HG02840 (cell line): ENCODE measurements around the gene CEP131.
"Not testable (repeated sequence)": the region's sequence is repeated elsewhere in the genome, so short reads cannot be mapped to it uniquely, and the experiment has no call there.

ENCODE experiments used
- ATAC-seq: cut with Tn5 transposase; IDR thresholded peaks from one replicate; pipeline ENCODE4 v1.9.1; 2021; ENCODE audit warnings: mild to moderate bottlenecking, moderate library complexity, moderate number of reproducible peaks; ENCODE audit not compliant: unreplicated experiment, low FRiP score

The CEP131 gene

GRCh38 chr17:81228834-81229665, 6.3 kb upstream of the CEP131 start:
- ATAC-seq: no peak

DNA sequence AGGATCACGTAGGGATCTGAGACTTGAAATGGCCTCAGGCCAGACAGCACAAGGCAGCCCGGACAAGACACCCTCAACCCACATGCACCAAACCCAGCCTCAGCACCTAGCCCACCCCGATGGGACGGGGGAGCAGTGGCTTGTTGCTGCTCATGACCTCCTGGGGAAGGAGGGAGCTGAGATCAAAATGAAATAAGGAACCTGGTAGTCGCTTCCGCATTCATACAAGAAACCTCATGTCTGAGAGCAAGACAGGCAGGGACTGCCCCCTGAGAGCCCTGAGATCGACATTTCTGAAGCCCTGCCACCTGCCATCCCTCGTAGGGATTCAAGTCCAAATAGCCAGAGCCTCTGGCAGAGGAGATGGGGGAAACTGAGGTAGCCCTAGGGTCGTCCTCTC, 5.7 kb upstream of the CEP131 start:
- no peak for ATAC-seq

- ATAC-seq: not testable (repeated sequence)
Measured at GRCh38 chr17:81227630-81228029, 4.9 kb upstream of the CEP131 start.

GRCh38 chr17:81223762-81224130, 981 bp upstream of the CEP131 start:
- no peak for ATAC-seq

DNA sequence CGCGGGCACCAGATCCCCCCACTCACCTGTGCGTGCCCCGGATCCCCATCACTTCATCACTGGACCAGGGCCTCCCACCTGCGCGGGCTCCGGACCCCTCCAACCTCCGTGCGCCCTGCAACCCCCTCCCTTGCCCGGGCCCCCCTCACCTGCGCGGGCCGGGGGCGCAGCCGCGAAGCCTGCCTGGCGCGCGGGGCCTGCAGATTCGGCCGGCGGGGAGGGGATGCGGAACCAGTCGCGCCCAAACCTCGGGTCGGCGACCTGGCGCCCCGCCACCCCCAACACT, 202 bp downstream of the CEP131 start:
- ATAC-seq: no peak

- ATAC-seq: no peak
Measured at GRCh38 chr17:81221842-81222619, 734 bp downstream of the CEP131 start.

GRCh38 chr17:81221371-81221841, 1.4 kb downstream of the CEP131 start:
- no peak for ATAC-seq

DNA sequence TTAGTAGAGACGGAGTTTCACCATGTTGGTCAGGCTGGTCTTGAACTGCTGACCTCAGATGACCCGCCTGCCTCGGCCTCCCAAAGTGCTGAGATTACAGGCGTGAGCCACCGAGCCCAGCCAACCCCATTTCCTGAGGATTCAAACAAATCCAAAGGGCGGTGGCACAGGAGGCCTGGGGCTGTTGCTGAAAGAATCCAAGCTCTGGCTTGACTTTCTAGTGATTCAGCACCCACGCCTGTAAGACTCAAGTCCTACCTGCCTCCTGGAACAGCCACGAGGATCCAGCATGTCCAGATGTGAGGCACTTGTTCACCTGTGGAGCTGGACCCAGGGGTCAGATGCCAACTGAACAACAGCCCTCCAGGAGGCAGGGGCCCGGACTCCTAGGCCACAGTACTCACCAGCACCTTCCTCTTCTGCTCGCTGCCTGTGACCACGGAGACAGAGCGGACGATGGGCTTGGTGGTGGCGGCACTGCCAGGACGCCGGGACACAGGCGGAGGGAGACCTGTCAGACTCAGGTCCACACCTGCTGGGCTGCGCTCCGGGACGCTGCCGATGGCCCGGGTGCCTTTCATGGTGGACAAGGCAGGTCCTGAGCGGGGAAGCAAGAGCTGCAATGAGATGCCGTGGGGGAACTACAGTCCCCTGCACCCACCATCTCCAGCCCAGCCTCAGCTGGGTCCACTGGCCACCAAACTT, 3.1 kb downstream of the CEP131 start:
- no peak for ATAC-seq

DNA sequence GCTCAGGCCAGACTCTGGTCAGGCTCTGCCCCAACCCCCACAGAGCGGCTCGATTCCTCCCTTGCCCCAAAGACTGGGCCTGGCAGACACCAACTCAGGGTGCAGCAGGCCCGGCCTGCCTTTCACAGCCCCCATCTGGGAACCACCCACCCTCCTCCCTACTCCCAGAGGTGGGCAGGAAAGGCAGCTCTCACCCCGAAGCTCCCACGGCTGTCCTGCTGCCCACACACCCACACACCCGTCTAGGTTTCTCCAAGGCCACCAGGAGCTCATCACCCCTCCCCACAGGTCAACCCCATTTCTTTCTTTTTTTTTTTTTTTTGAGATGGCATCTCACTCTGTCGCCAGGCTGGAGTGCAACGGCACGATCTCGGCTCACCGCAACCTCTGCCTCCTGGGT, 3.8 kb downstream of the CEP131 start:
- ATAC-seq: no peak

GRCh38 chr17:81218459-81218858, 4.3 kb downstream of the CEP131 start:
- no peak for ATAC-seq

DNA sequence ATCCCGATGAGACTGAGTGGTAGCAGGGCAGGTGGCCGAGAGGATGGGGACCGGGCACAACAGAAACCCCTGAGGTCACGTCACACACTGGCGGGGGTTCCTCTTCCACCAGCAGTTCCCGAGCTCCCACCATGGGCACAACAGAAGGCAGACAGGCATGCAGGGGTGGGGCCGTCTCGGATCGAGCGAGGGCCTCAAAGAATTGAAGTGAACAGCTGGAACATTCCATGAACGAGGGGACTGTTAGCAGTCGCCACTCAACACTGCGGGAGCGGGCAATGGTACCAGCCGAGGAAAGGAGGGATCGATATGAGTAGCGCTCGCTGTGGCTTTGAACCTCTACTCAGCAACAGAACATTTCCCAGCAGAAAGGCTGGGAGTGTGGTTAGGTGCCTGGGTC, 5.3 kb downstream of the CEP131 start:
- ATAC-seq: no peak

DNA sequence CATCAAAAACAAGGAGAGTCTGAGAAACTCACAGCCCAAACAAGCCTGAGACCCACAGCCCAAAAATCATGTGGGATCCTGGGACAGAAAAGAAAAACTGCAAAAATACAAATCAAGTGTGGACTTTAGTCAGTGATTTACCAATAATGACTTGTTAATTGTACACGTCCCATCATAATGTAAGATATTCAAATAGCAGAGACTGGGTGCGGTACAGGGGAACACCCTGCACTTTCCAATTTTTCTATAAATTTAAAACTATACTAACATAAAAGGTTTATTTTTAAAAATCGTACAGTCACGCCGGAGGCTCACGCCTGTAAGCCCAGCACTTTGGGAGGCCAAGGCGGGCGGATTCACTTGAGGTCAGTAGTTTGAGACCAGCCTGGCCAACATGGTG, 8.8 kb downstream of the CEP131 start:
- no peak for ATAC-seq

- ATAC-seq: no peak
Measured at GRCh38 chr17:81212365-81212764, 10.4 kb downstream of the CEP131 start.

- ATAC-seq: no peak
Measured at GRCh38 chr17:81210868-81211267, 11.9 kb downstream of the CEP131 start.

- ATAC-seq: no peak
Measured at GRCh38 chr17:81210466-81210865, 12.3 kb downstream of the CEP131 start.

GRCh38 chr17:81209141-81209540, 13.6 kb downstream of the CEP131 start:
- ATAC-seq: no peak

- ATAC-seq: no peak
Measured at GRCh38 chr17:81208651-81209050, 14.1 kb downstream of the CEP131 start.

DNA sequence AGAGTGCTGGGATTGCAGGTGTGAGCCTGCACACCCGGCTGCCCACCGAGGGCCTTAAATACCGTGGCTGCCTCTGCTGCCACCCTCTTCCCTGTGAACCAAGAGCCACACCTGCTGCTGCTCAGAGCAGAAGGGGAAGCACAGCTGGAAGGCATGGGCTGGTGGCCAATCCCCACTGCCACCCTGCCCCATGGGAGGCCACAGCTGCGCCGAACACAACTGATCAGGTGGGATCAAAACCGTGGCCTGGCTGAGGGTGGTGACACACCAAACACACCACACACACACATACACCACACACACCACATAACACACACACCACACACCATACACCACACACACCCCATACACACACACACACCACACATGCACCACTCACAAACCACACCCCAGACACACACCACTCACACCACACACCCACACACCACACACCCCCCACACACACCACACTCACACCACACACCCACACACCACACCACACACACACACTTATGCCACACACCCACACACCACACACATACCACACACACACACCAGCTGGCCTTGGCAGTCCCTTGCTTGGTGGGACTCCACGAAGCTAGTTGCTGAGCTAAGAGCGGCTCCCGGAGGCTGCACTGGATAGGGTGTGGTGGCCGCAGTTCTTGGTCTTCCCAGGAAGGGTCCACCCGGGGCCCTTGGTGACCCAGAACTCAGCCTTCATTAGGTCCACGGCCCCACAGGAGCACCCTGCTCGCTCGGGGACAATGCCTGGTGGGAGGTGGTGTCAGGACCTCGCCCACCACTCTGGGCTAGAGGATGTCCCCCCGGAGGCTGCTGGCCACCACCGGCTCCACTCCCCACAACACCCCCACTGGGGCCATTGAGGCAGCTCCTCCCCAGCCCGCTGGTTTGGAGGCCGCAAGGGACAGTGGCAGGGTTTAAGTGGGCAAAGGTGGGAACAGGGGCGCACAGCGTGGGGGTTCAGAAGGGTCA, 14.9 kb downstream of the CEP131 start:
- no peak for ATAC-seq

DNA sequence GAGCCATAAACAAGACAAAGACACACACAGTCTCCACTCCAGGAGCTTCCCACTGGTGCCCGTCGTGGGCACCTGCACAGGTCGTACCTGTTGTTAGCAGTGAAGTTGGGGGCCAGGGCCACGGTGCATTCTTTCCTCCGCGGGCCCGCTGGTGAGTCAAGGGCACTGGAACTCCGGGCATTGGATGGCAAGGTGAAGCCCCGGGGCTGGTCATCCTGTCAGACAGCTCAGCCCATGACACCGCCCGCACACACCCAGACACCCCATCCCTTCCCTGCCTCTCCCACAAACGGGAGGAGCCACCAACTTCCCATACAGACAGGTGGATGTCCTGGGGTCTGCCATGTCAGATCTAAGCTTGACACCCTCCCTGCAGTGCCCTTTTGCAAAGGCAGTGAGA, 16.1 kb downstream of the CEP131 start:
- no peak for ATAC-seq

DNA sequence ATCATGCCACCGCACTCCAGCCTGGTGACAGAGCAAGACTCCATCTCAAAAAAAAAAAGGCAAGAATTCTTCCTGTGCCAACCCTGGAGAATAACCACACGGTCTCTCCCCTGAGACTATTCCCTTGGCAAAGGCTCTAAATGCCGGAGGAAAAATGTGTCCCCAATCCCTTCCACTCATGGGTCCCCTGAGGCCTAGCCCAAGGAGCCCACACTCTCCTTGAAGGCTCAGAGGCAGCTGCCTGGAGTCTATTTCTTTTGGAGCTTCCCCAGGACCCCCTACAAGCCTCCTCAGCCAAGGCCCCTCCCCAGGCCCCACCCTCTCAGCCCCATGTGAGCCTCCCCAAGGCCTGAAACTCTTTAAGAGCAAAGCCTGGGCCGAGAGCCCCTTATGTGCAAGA, 16.6 kb downstream of the CEP131 start:
- no peak for ATAC-seq
